ENCODE data around the gene PRRG2.
A peak's percentile ranks its signal among the peaks of the same experiment; 100 is the strongest.

The PRRG2 gene

GRCh38 chr19:49593233-49594113, 12.4 kb downstream of the PRRG2 start (continued):
- TF ChIP-seq ZNF692 (tag by site-specific recombination; IDR thresholded peaks at IDR 0.05) (no peak), ZXDB (tag by site-specific recombination; IDR thresholded peaks at IDR 0.05) (no peak; the same call in 1 of the 2 replicates), ZBTB17 (tag by site-specific recombination; IDR thresholded peaks at IDR 0.05) (no peak), ZNF488 (tag by site-specific recombination; IDR thresholded peaks at IDR 0.05) (no peak), ZNF768 (tag by site-specific recombination; IDR thresholded peaks at IDR 0.05) (no peak), SALL2 (tag by site-specific recombination; IDR thresholded peaks at IDR 0.05; ENCODE audit: borderline replicate concordance) (no peak), ZNF510 (tag by site-specific recombination; IDR thresholded peaks at IDR 0.05; ENCODE audit: insufficient replicate concordance) (no peak), ZFP3 (tag by site-specific recombination; IDR thresholded peaks at IDR 0.05; ENCODE audit: low read depth) (no peak), KLF9 (tag by site-specific recombination; IDR thresholded peaks at IDR 0.05; ENCODE audit: low read depth) (peak; percentile 46; the same call in 1 of the 2 replicates), EGR2 (tag by site-specific recombination; IDR thresholded peaks at IDR 0.05; ENCODE audit: low read depth) (peak; percentile 46; the same call in 1 of the 2 replicates), ZNF311 (tag by site-specific recombination; IDR thresholded peaks at IDR 0.05; ENCODE audit: borderline replicate concordance) (no peak; the same call in 1 of the 2 replicates), ZNF785 (tag by site-specific recombination; IDR thresholded peaks at IDR 0.05) (no peak), ZNF341 (tag by site-specific recombination; IDR thresholded peaks at IDR 0.05; ENCODE audit: low read depth) (peak; percentile 92), ZNF623 (tag by site-specific recombination; IDR thresholded peaks at IDR 0.05) (no peak), ZNF518A (tag by site-specific recombination; conservative IDR thresholded peaks at IDR 0.05; ENCODE audit: low read depth) (no peak), ZNF19 (tag by site-specific recombination; IDR thresholded peaks at IDR 0.05; ENCODE audit: low read depth) (no peak), MEIS1 (CRISPR knock-in tag; IDR thresholded peaks at IDR 0.05; ENCODE audit: borderline replicate concordance) (no peak), ZNF132 (tag by site-specific recombination; IDR thresholded peaks at IDR 0.05; ENCODE audit: borderline replicate concordance) (no peak), KLF8 (tag by site-specific recombination; IDR thresholded peaks at IDR 0.05) (peak; percentile 67; the same call in 1 of the 2 replicates), ZNF148 (tag by site-specific recombination; IDR thresholded peaks at IDR 0.05; ENCODE audit: borderline replicate concordance) (no peak), ZNF121 (tag by site-specific recombination; IDR thresholded peaks at IDR 0.05) (no peak), ZBTB20 (tag by site-specific recombination; IDR thresholded peaks at IDR 0.05) (peak; percentile 90), ZNF274 (IDR thresholded peaks at IDR 0.05; ENCODE audit: low read length) (no peak), ZNF274 (tag by site-specific recombination; IDR thresholded peaks at IDR 0.05; ENCODE audit: borderline replicate concordance) (no peak), ZNF426 (tag by site-specific recombination; IDR thresholded peaks at IDR 0.05) (no peak), ZNF558 (tag by site-specific recombination; IDR thresholded peaks at IDR 0.05) (no peak), TRIM28 (IDR thresholded peaks at IDR 0.05; ENCODE audit: borderline replicate concordance, low read length) (no peak), ZNF660 (tag by site-specific recombination; IDR thresholded peaks at IDR 0.05) (no peak), ZNF596 (tag by site-specific recombination; IDR thresholded peaks at IDR 0.05) (no peak), ZNF600 (tag by site-specific recombination; IDR thresholded peaks at IDR 0.05) (no peak), RBAK (tag by site-specific recombination; IDR thresholded peaks at IDR 0.05) (no peak)

Measured in HEK293 (cell line).